ENCODE results near the gene CYP17A1.
"Not testable (repeated sequence)": the region's sequence is repeated elsewhere in the genome, so short reads cannot be mapped to it uniquely, and the experiment has no call there.

The CYP17A1 gene

DNA sequence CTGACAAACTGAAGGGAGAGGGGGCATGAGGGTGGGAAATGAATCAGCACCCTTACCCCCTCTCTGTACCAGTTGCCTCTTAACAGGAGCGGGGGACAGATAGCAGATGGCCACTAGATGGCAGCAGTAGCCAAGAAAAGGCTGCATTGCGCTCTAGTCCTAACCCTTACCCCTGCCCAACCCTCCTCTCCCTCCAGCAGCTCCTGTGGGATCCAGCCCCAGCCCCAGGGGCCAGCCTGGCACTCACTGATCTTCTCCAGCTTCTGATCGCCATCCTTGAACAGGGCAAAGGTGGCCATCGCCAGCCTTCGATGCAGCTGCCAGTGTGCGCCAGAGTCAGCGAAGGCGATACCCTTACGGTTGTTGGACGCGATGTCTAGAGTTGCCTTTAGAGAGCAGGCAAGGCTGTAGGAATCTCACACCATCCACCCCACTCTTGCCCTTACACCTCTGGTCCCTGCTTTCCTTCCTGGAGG is 2.2 kb downstream of the CYP17A1 start:
- peak; percentile 81 for DNase-seq (ENCODE audit: low read depth)

DNA sequence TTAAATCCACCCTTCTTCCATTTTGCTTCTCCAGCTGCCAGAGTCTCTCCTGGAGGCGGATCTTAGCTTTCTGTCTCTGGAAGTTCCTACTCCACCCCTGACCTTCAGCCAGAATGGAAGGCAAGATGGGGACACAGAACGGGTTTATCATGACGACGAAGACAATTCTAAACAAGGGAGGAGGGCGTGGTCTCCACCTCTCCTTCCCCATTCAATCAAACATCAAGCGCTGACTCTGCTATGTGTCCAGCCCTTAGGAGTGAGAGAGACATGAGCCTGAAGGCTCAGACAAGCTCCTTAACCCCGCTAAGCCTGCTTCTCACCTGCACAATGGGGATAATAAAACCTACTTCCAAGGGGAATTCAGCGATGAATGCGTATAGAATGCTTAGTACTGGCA is 3.1 kb downstream of the CYP17A1 start:
- no peak for DNase-seq (ENCODE audit: low read depth)

DNA sequence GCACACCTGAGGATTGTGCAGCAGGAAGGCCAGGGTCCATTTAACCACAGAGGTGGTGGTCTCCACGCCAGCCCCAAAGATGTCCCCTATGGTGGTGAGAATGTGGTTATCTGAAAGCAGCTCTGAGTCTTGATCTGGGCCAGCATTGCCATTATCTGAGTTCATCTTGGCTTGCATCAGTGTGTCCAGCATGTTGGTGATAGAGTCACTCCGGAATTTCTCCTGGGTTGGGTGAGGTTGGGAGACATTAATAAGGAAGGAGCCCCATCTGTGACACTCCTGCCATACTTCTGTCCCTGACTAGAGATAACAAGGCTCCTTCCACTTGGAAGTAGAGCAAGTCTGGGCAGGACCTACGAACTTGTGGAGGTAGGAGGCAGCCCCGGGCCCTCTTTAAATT is 4.2 kb downstream of the CYP17A1 start:
- DNase-seq (ENCODE audit: low read depth), result peak; percentile 17

DNA sequence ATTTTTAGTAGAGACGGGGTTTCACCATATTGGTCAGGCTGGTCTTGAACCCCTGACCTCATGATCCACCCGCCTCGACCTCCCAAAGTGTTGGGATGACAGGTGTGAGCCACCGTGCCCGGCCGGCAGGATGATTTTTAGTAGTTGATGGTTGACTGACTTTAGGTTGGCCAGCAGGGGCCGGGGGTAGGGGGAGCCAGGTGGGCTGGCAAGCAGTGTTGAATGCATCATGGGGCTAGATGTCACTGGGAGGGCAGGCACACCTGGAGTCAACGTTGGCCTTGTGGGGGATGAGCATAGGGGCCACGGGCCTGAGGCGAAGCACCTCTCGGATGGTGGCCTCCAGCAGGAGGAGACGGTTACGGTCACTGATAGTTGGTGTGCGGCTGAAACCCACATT is 5.0 kb downstream of the CYP17A1 start:
- DNase-seq (ENCODE audit: low read depth), result no peak

DNA sequence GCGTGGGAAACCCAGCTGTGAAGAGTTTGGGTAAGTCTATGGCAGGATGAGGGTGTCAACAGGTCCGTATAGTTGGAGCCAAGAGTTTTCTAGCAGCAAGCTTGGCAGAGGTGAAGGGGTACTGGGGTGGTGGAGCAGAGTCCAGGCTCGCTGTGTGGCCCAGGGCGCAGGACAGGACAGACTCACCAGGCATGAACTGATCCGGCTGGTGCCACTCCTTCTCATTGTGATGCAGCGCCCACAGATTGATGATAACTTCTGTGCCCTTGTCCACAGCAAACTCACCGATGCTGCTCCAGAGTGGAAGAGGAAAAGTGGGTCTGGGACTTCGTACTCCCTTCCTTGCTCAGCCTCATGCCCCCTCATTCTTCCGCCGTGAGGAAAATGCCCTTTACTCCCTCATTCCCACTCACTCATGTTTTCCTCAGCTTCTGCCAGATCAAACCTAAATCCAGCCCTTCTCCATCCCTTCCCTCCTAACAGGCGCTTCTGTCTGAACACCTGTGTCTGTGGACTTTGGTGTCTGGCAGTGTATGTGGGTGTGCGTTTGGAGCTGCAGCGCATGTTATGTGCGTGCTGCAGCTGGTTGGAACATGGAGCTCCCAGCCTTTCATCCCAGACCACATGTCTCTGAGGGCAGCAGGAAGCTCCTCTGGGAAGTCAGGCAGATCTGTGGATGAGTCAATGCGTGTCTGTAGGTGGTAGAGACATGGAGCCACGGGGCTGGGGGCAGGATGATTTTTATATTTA is 5.7 kb downstream of the CYP17A1 start:
- no peak for DNase-seq (ENCODE audit: low read depth)

DNA sequence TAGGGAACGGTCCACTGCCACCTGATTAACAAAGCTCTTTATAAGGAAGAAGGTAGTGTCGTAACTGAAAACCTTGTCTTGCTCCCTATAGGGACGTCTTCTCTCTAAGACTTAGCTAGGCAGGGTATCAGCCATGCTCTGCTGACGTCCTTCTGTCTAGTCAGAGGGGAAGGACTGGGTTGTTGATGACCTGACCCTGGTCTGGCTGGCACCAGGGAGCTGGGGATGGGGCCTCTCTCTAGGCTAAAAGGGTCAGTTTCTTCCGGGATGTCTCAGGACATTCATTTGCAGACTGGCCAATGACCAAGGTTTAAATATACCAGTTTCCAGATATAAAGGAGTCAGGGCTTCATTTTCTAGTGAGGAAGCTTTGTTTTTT is 9.6 kb downstream of the CYP17A1 start:
- DNase-seq (ENCODE audit: low read depth), result no peak

DNA sequence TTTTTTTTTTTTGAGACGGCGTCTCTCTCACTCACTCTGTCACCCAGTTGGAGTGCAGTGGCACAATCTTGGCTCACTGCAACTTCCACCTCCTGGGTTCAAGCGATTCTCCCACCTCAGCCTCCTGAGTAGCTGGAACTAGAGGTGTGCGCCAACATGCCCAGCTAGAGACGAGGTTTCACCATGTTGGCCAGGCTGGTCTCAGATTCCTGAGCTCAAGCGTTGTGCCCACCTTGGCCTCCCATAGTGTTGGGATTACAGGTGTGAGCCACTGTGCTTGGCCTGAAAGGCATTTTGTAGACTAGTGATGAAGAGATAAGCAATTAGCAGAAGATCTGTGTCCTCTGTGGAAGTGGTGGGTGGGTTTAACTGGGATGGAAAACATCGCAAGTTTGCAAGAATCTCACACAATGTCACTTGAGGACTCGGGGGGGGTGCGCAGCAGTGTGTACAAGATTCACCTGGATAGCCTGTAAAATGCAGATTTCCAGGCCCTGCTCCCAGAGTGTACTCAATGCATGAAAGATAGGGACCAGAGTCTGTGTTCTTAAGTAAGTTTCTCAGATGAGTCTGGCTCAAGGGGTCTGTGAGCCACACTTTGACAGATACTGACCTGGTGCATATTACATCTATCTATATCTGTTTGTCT is 10.9 kb downstream of the CYP17A1 start:
- no peak for DNase-seq (ENCODE audit: low read depth)

DNA sequence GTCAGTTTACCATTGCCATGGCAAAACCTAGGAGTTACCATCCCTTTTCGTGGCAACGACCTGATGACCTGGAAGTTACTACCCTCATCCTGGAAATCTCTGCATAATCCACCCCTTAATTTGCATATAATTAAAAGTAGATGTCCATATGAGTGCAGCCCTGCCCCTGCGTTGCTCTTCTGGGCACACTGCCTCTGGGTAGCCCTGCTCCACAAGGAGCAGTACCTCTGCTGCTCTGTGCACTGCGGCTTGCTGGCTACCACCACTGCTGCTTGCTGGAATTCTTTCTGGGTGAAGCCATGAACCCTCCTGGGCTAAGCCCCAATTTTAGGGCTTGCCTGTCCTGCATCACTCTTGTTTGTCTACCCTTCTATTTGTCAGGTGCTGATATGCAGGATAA is 12.5 kb downstream of the CYP17A1 start:
- DNase-seq (ENCODE audit: low read depth), result no peak

DNA sequence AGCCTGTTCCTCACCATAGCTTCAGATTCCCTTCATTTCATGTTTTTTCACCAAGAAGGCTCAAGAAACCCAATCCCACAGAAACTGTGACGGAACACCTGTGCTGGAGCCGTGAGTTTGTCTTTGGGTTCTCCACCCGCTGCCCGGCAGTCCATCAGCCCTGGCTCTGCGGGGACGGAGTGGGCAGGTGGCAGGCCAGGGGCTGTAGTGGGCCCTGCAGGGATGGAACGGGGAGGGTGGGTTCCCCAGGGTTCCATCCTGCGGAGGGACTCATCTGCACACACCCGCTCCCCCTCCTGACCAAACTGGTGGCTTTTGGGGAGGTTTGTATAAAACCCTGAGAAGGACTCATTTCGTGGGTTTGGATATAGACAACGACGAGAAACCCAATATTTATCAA is 15.0 kb downstream of the CYP17A1 start:
- no peak for DNase-seq (ENCODE audit: low read depth)

DNA sequence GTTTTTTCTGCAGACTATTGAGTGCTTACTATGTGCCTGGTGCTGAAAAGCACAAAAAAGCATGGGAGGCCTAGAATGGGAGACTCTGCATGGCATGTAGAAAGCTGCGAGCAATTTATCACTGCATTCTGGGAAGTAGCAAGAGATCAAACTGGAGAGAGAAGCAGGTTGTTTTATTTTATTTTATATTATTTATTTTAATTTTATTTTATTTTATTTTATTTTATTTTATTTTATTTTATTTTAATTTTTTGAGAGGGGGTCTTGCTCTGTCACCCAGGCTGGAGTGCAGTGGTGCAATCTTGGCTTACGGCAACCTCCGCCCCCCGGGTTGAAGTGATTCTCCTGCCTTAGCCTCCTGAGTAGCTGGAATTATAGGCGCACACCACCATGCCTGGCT is 17.2 kb downstream of the CYP17A1 start:
- DNase-seq (ENCODE audit: low read depth), result not testable (repeated sequence)

DNA sequence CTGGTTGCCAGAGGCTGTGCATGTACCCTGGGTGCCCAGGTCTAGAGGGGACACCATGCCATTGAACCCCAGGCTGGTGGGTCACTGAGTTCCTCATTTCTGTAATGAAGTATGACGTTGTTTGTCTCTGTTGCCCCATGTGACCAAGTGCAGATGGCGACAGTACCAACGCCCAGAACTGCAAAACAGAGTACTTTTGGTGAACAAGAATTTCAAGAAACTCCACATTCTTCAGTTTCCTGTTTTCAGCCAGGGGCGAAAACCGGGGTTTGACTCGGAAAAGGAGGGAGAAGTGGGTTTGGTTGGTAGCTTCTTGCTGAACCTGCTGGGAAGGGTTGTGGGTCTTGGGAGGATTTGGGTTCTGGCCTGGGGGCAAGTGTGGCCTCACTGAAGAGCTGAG is 18.2 kb downstream of the CYP17A1 start:
- no peak for DNase-seq (ENCODE audit: low read depth)

DNA sequence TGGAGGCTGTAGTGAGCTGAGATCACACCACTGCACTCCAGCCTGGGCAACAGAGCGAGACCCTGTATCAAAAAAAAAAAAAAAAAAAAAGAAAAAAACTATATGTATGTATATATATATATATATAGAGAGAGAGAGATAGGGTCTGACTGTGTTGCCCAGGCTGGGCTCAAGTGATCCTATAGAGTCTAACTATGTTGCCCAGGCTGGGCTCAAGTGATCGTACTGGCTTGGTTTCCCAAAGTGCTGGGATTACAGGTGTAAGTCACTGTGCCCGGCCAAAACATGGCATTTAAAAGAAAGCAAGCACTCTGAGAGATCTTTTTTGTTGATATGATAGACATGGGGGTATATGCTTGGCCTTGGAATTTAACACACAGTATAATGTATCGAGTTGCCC is 20.0 kb downstream of the CYP17A1 start:
- no peak for DNase-seq (ENCODE audit: low read depth)

DNA sequence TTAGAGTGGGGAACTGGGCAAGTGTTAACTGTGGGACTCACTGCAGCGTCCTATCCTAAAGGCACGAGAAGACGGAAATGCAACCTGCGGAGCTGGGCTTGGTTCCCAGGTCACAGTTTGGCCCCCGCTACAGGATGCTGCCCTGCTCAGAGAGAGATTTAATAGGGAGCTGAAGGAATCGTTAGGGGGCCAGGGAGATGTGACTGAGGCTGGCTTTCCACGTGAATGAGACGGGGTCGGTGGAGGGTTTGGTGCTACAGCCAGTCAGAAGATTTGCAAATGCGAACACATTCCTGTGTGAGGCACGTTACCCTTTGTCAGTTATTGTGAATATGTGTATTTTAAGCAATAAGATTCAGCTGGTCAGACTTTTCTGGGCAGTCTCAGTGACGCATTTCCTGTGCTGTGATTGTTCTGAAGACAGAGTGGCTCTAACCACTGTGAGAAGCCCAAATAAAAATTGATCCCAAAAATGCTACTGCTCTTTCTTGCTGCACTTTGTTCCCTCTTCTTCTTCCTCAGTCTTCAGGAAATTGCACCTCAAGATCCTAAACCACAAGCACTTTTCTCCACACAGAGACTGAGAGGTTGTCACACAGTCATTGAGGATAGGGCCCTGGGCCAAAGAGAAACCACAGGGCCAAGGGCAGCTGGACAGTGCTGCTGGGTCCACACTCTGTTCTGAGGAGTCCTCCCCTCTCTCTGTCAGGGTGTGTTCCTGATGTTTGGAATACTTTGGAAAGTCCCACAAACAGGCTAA is 21.2 kb downstream of the CYP17A1 start:
- peak; percentile 80 for DNase-seq (ENCODE audit: low read depth)

DNA sequence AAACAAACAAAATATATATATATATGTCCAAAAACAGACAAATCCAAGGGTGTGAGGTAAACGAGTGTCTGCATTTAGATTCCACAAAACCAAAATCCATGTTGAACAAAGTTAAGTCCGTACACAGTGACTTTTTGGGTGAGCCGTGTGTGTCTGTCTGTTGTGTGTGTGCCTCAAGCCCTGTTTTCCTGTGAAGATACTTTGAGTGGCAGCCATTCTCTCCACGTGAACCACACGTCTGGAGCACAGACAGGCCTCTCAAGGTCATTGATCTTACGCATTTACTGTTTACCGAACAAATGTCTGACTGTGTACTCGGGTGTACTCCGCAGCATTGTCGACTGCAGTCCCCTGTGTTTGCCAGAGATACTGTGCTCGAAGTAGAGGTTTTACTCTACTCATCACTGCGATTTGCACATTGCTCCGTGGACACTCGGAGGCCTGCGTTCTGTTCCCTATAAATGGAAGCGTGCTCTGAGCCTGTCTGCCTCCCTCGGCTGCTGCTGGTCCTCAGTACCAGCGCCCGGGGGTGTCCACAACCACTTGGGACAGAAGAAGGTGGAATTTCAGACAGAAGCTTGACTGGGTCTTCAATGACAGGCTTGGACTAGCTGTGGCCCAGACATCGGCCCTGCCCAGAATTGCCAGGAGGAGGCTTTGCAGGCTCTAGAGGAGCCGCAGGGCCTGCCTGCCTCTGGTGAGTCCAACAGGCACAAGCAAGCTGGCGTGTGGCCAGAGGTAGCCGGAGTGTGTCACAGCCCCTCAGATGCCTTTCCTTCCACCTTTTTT is 22.1 kb downstream of the CYP17A1 start:
- peak; percentile 56 for DNase-seq (ENCODE audit: low read depth)

DNA sequence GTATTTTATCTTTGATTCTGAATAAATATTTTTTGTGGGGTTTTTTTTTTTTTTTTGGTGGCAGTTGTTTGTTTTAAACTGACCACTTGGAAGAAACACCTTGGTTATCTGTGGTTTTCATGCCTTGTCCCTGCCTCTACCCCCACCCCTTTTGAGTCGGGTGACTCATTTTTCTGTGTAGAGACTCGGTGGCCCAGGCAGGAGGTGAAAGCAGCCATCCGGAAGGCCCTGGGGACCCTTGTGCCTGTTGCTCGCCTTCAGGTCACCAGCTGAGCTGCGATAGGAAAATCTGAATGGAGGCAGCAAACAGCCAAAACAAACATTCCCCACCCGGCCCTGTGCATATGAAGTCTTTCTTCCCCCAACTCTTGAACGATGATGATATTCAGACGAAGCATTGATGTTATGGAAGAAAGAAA is 22.8 kb downstream of the CYP17A1 start:
- DNase-seq (ENCODE audit: low read depth), result no peak

DNA sequence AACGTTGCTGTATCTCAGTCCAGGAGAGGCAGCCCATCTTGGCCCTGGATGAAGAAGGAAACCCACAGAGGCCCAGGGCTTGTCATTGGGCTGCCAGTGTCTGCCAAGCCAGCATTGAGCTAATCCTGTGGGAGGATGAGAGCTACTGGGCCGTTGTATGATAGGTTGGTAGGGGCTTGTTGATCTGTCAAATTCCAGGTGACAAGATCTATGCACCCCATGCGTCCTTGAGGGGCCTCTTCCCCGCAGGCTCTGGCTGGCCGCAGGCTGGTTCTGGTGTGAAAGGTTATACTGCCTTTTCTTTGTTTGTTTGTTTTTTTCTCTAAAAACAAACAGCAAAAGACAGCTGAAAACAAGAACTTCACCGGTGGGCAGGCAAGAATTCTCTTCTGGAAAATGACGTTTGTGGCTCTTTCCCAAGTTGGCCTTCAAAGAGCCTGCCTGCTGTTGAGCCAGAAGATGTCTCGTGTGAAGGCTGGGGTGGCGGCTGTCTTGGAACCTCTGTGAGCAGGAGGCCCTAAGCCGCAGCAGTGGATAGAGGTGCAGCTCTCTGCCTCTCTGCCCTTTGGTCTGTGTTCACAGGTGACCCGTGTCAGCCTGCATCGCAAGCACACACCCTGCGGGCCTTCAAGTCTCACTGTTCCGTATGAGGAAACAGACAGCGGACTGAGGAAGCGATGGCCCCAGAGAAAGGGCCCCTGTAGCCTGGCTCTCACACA is 23.3 kb downstream of the CYP17A1 start:
- DNase-seq (ENCODE audit: low read depth), result no peak

DNA sequence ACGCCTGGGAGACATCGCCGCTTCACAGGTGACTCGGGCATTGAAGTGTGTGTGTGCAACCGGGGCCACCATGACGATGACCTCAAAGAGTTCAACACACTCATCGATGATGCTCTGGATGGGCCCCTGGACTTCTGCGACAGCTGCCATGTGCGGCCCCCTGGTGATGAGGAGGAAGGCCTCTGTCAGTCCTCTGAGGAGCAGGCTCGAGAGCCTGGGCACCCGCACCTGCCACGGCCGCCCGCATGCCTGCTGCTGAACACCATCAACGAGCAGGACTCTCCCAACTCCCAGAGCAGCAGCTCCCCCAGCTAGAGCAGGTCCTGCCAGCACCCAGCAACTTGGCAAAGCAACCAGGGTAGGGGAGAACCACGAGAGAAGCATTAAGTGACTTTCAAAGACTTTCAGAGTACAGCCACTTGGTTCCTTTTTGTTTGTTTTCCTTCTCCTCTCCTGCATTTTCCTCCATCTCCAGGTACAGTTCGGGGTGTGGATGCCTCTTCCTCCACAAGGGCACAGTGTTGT is 24.1 kb downstream of the CYP17A1 start:
- DNase-seq (ENCODE audit: low read depth), result no peak

DNA sequence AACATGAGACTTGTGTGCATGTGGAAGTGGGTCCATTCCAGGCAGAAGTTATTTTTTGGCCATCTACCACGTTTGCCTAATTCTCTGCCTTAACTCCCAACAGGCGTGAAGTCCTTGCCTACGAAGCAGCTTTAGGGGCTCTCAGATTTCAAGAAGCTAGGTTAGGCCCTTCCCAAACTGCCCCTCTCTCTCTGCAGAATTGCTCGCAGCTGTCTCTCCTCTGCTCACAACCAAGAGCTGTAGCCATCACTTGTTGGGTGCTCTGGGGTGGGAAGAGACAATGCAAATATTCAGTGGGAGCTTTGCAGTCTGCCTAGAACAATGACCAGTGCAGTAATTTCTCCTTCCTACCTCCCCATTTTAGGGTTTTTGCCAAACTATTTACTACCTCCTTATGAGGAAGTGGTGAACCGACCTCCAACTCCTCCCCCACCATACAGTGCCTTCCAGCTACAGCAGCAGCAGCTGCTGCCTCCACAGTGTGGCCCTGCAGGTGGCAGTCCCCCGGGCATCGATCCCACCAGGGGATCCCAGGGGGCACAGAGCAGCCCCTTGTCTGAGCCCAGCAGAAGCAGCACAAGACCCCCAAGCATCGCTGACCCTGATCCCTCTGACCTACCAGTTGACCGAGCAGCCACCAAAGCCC is 24.9 kb downstream of the CYP17A1 start:
- DNase-seq (ENCODE audit: low read depth), result no peak

DNA sequence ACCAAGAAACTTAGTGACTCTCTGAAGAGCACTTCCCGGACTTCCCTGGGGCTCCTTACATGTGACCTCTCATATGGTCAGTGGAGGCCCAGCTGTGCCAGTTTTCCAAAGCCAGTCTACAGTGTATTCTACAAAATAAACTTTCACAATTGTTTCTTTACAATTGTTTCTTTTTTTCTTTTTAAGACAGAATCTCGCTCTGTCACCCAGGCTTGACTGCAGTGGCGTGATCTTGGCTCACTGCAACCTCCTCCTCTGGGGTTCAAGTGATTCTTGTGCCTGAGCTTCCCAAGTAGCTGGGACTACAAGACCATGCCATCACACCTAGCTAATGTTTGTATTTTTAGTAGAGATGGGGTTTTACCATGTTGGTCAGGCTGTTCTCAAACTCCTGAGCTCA is 25.9 kb downstream of the CYP17A1 start:
- no peak for DNase-seq (ENCODE audit: low read depth)

DNA sequence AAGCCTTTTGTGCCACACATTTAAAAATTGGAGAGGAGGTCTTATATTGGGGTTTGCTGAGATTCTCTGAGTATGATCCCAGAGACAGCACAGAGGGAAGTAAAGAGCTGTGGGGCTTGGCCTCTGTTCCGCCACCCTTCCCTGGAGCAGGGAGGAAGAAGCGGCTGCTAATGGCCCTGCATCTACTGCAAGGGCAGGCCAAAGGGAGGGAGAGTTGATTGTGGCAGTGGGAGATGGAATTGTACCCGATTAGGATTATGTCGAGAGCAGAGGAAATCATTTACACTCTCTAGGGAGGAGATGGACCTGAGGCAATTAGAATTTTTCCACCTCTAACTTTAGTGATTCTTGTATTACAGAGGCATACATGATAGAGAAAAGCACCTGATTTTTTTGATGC is 28.8 kb downstream of the CYP17A1 start:
- no peak for DNase-seq (ENCODE audit: low read depth)
